Amniotic stem cell (primary cell): ENCODE results near the gene STRADA.

ENCODE experiments used
- DNase-seq: peaks from one replicate; lab custom pipeline; 2025; lab: John Stamatoyannopoulos, UW

The STRADA gene

GRCh38 chr17:63701456-63701820 lies 40.2 kb downstream of the STRADA start:
- DNase-seq = no peak

GRCh38 chr17:63700528-63701455 lies 40.8 kb downstream of the STRADA start:
- DNase-seq = no peak

- no peak for DNase-seq
Observed at GRCh38 chr17:63699638-63700527, 41.7 kb downstream of the STRADA start, which contains the start of gene LIMD2. Gene LIMD2, minus strand, starts transcription at chr17:63700125. Its CDS starts 827 bp downstream, at chr17:63699298.

GRCh38 chr17:63698886-63699637 lies 42.5 kb downstream of the STRADA start:
- no peak for DNase-seq

- DNase-seq = no peak
Observed at GRCh38 chr17:63698381-63698885, 43.2 kb downstream of the STRADA start.

GRCh38 chr17:63697341-63698286 lies 44.0 kb downstream of the STRADA start:
- DNase-seq = no peak

GRCh38 chr17:63696381-63696961 lies 45.1 kb downstream of the STRADA start:
- DNase-seq = no peak

GRCh38 chr17:63695889-63696288 lies 45.7 kb downstream of the STRADA start:
- no peak for DNase-seq

- DNase-seq = no peak
Observed at GRCh38 chr17:63694950-63695773, 46.4 kb downstream of the STRADA start.

GRCh38 chr17:63694229-63694949 lies 47.2 kb downstream of the STRADA start:
- no peak for DNase-seq

- DNase-seq = no peak
Observed at GRCh38 chr17:63693411-63694113, 48.0 kb downstream of the STRADA start.

- no peak for DNase-seq
Observed at GRCh38 chr17:63692195-63692816, 49.3 kb downstream of the STRADA start.

GRCh38 chr17:63689479-63689878 lies 52.1 kb downstream of the STRADA start:
- no peak for DNase-seq

GRCh38 chr17:63688396-63689020 lies 53.1 kb downstream of the STRADA start:
- DNase-seq = no peak

- no peak for DNase-seq
Observed at GRCh38 chr17:63686138-63686685, 55.4 kb downstream of the STRADA start.

- no peak for DNase-seq
Observed at GRCh38 chr17:63685578-63685977, 56.0 kb downstream of the STRADA start.

- no peak for DNase-seq
Observed at GRCh38 chr17:63685041-63685440, 56.6 kb downstream of the STRADA start.
